Measurements from ENCODE around the gene FAM13A.

The FAM13A gene

DNA sequence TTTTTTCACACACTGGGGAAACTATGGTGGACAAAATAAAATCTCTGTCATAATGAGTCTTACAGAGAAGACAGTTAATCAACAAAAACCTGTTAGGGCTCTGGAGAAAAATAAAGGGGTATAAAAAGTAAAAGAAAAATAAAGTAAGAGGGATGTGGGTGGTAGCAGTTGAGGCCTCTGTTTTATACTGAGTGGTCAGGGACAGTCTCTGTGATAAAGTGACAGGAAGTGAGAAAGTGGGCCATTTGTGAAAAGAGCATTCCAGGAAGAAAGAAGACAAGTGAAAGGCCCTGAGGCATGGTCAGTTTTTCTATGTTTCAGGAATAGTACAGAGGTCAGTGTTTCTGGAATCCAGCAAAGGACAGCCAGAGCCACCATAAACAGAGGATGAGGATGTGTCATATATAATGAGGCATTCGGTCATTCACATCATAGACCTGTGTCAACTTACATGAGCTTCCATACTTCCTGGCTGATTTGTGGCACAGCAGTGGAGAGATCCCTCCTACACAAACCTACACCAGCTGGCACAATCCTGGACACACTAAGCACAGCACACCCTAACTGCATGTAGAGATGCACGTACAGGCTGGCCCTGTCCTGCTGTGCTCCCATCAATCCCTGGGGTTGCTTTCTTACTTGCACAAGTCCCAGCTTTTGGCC, 295.0 kb downstream of the FAM13A start:
- DNase-seq (ENCODE audit: low read depth) = no peak
- TF ChIP-seq, protein P1, sequence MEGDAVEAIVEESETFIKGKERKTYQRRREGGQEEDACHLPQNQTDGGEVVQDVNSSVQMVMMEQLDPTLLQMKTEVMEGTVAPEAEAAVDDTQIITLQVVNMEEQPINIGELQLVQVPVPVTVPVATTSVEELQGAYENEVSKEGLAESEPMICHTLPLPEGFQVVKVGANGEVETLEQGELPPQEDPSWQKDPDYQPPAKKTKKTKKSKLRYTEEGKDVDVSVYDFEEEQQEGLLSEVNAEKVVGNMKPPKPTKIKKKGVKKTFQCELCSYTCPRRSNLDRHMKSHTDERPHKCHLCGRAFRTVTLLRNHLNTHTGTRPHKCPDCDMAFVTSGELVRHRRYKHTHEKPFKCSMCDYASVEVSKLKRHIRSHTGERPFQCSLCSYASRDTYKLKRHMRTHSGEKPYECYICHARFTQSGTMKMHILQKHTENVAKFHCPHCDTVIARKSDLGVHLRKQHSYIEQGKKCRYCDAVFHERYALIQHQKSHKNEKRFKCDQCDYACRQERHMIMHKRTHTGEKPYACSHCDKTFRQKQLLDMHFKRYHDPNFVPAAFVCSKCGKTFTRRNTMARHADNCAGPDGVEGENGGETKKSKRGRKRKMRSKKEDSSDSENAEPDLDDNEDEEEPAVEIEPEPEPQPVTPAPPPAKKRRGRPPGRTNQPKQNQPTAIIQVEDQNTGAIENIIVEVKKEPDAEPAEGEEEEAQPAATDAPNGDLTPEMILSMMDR (IDR thresholded peaks at IDR 0.05; ENCODE audit: insufficient read depth, low read depth, low read length, missing control alignments) = no peak
- H3K4me3 ChIP-seq (ENCODE audit: low read length) = no peak overlapping the region

DNA sequence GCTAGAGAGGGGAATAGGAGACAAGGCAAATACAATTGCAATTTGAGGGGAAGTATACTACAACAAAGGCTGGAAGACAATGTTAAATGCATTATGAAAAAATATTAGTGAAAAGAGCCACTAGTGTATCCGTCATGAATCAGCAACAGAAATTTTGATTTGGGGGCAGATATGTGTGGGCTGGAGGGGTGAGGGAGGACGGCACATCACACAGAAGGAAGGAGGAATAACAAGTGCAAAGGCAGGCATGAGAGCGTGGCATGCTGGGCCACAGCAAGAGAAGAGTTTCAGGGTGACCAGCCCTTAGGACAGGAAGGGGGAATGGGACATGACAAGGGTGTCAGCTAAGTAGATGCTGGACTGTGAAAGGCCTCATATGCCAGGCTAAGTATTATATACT, 295.6 kb downstream of the FAM13A start:
- TF ChIP-seq, protein P1 (IDR thresholded peaks at IDR 0.05; ENCODE audit: insufficient read depth, low read depth, low read length, missing control alignments) = no peak
- no peak for DNase-seq (ENCODE audit: low read depth)
- no peak overlapping the region for H3K4me3 ChIP-seq (ENCODE audit: low read length)

DNA sequence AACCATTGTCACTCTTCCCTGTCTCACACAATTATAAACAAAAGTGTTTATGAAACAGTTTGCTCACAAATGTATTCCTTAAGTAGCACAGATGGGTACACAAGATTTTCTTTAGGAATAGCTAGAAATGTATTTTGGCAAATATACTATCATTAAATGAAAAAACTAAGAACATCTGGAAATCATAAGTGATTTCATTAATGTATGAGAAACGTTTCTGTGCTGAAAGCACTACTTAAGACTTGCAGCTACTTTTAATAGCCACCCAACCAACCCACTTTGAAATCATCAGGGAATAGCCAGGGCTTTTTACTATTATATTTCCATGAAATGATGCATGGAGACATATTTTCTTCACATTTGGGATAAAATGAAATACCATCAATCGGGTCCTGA, 297.1 kb downstream of the FAM13A start:
- TF ChIP-seq, protein P1 (IDR thresholded peaks at IDR 0.05; ENCODE audit: insufficient read depth, low read depth, low read length, missing control alignments) = no peak
- no peak overlapping the region for H3K4me3 ChIP-seq (ENCODE audit: low read length)
- no peak for DNase-seq (ENCODE audit: low read depth)

DNA sequence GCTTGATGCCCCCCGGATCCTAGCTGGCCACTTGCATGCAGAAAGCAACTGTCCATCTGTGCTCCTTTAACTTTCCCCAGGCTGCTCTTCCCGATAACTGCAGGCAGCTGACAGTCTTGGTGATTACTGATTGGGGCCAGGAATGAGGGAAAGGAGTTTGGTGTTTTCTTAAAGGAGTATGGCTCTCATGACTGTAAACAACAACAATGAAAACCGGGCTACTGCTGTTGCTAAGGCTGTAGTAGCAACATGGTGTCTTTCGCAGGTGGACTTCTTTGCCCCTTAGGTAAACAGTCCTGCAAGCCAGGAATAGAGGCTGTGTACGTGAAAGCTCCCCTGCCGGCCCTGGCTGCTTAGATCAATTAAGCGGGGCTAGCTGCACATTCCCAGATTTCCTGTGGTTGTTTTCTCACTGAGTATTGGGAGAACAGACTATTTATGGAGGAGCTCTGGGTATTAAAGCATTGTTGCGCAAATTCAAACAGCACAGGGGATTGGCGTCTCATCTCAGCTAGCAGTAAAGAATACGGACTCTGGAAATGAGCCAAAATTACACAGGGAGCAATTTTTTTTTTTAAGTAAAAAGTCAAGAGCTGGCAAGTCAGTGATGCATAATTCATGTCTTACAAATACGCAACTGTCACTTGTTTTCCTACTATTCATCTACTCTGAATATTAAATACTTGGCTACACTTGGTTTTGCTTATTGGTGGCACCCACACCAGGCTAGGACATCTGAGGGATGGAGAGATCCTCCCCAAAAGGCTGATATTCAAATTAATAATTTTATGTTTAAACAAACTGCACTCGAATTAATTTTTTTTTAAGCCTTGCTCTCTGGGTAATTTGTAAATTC, 297.7 kb downstream of the FAM13A start:
- TF ChIP-seq, protein P1 (IDR thresholded peaks at IDR 0.05; ENCODE audit: insufficient read depth, low read depth, low read length, missing control alignments) = no peak
- peak; percentile 76 for DNase-seq (ENCODE audit: low read depth)

DNA sequence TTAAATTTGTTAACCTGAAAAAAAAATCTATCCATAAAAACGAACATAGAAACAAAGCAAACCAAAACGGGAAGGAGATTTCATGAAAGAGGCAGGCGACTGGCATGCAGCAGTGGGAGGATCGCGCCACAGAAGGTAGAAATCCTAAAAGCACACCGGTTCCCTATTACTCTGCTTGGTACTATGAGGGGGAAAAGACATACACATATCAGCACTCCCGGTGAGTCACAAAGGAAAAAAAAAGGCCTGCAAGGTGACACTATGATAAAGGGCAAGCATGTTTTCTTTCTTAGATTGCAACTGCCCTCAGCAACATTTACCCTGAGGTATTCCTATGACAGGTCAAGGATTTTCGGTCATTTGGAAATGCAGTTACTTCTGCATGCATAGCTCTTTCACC, 298.7 kb downstream of the FAM13A start:
- TF ChIP-seq, protein P1 (IDR thresholded peaks at IDR 0.05; ENCODE audit: insufficient read depth, low read depth, low read length, missing control alignments) = no peak
- no peak for DNase-seq (ENCODE audit: low read depth)
- no peak overlapping the region for H3K4me3 ChIP-seq (ENCODE audit: low read length)

More for the DNA sequence above, 297.7 kb downstream of the FAM13A start:
- no peak overlapping the region for H3K4me3 ChIP-seq (ENCODE audit: low read length)

DNA sequence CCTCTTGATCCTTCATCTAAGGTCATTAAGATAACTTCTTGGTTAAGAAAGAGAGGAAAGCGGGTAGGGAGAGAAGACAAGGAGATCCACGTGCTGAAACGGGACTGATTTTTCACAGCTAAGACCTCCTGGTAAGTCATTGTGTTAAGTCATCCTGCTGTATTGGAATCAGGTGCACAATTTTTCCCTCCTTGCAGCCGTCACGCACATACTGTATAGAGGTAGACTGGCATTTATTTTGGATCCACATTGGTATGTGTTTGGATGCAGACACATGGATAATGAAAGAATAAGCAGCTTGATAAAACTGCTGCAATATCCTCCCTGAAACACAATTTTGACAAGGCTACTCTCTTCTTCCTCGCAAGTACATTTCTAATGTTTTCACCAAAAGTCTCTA, 299.2 kb downstream of the FAM13A start:
- DNase-seq (ENCODE audit: low read depth) = no peak
- H3K4me3 ChIP-seq (ENCODE audit: low read length) = no peak overlapping the region
- TF ChIP-seq, protein P1 (IDR thresholded peaks at IDR 0.05; ENCODE audit: insufficient read depth, low read depth, low read length, missing control alignments) = no peak

Data from epithelial cell of esophagus (primary cell).